Neural cell (in vitro differentiated cells): ENCODE measurements around the gene ESR1.

Experiments used
- CTCF ChIP-seq: fragments of 450-650 bp; IDR thresholded peaks from 2 replicates; pipeline ENCODE4 v1.5.1; 2014; ENCODE audit warnings: antibody characterized with exemption, mild to moderate bottlenecking, moderate library complexity; ENCODE audit not compliant: poor library complexity, severe bottlenecking
- EZH2 ChIP-seq: fragments of 200-600, 300-800 bp; shearing (Covaris generic), sonication (generic); IDR thresholded peaks from 2 replicates; pipeline ENCODE4 v1.6.1; 2014; ENCODE audit warnings: antibody characterized with exemption, low read length, borderline replicate concordance, mild to moderate bottlenecking; ENCODE audit not compliant: insufficient read depth, poor library complexity, severe bottlenecking
- REST ChIP-seq: IDR thresholded peaks from 2 replicates; pipeline ENCODE4 v1.6.1; 2012; ENCODE audit warnings: borderline replicate concordance
- SMC3 ChIP-seq: fragments of 450-650 bp; conservative IDR thresholded peaks from 2 replicates; pipeline ENCODE4 v1.6.1; 2014; ENCODE audit warnings: antibody characterized with exemption, mild to moderate bottlenecking, moderate library complexity; ENCODE audit not compliant: poor library complexity
- TAF1 ChIP-seq: IDR thresholded peaks from 2 replicates; pipeline ENCODE4 v1.6.1; 2012; ENCODE audit warnings: low read depth

GRCh38 chr6:152023613-152024012 is 216.1 kb downstream of the ESR1 start:
- TF ChIP-seq TAF1 (no peak), EZH2 (no peak), SMC3 (no peak), CTCF (no peak), REST (no peak)
